ENCODE measurements around the gene PRICKLE4.
"Not testable (repeated sequence)": the region's sequence is repeated elsewhere in the genome, so short reads cannot be mapped to it uniquely, and the experiment has no call there.

Gene PRICKLE4

DNA sequence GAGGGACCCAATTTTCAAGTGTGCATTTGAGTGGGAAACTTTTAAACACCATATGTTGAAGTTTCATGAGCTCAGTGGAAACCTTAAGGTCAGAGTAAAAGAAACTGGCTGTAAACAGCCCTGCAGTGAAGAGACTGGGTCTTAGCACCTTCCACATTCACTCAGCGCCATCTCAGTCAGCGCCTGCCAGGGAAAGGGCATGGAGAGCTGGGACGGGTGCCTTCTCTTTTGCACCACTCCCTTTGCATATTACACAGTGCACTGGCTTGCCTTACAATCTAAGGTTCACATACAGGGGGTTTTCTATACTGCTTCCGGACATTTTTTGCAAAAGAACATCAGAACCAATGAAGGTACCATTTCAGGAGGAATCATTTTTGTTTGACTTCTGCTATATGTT is 11.4 kb downstream of the PRICKLE4 start:
- no peak for DNase-seq (ENCODE audit: low read depth in 1 of 2, low spot score in 1 of 2)

DNA sequence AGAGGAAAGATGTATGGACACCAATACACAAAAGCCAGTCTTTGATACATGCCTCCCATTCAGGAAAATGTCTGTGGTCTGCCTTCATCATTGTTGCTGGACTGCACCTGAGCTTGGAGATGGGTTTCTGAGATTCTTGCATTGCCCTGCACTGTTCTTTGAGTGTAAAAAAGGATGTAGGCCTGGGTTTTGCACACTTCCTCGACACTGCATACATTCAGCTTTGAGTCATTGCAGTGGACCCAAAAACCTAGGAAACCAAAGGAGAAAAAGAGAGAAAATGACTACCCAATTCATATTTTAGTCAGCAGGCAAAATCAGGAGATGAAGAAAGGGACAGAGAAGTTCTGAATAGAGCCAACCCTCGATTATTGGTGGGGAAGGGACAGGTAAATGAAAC is 15.9 kb downstream of the PRICKLE4 start:
- DNase-seq (ENCODE audit: low read depth in 1 of 2, low spot score in 1 of 2), result no peak

DNA sequence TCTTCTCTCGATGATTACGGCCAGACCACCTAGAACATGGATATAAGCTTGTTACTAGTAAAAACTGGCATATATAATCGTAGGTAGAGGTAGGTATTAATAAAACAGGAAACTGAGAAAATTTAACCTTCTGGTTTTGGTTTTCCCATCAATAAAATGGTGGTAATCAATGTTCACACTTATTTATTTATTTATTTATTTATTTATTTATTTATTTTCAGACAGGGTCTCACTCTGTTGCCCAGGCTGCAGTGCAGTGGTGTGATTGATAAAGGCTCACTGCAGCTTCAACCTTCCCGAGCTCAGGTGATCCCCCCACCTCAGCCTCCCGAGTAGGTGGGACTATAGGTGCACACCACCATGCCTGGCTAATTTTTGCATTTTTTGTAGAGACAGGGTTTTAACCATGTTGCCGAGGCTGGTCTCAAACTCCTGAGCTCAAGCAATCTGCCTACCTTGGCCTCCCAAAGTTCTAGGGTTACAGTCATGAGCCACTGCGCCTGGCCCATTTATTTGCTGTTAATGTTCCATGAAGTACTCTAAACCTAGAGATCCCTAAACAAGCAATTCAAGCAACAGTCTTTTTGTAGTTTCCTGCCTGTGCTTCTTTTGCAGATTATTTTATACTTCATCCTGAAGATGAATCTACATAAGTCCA is 18.4 kb downstream of the PRICKLE4 start:
- DNase-seq (ENCODE audit: low read depth in 1 of 2, low spot score in 1 of 2), result no peak

DNA sequence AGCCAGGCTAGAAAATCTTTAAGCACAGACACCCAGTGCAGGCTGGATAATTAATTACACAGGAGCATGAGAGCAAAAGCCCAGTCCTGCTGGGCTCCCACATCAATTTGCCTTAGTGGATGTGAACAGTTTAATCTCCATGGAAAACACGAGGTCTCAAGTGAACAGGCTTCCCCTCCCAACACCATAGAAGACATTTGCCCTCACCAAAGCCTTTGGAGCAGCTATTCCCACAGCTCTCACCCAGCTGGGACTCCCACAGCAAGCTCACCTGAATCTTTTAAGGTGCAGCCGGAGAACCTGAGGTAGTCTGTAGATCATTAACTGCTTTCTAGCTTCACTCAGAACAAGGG is 19.0 kb downstream of the PRICKLE4 start:
- no peak for DNase-seq (ENCODE audit: low read depth in 1 of 2, low spot score in 1 of 2)

DNA sequence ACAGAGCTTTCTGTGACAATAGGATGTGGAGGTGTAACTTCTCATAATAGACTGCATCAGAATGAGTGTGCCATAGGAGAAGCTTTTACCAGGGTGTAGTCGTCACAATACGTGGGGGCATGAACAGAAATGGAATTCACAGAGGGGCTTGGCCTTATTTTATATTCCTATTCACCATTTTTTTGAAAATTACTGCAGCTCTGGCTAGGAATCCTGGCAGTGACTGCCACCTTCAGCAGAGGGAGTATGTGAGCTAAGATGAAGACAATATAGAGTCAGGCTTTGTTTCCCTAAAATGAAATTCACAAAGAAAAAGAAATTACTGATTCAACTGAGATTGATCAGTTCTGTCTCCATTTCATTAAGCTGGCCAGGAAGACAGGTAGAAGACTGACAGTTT is 20.8 kb downstream of the PRICKLE4 start:
- no peak for DNase-seq (ENCODE audit: low read depth in 1 of 2, low spot score in 1 of 2)

DNA sequence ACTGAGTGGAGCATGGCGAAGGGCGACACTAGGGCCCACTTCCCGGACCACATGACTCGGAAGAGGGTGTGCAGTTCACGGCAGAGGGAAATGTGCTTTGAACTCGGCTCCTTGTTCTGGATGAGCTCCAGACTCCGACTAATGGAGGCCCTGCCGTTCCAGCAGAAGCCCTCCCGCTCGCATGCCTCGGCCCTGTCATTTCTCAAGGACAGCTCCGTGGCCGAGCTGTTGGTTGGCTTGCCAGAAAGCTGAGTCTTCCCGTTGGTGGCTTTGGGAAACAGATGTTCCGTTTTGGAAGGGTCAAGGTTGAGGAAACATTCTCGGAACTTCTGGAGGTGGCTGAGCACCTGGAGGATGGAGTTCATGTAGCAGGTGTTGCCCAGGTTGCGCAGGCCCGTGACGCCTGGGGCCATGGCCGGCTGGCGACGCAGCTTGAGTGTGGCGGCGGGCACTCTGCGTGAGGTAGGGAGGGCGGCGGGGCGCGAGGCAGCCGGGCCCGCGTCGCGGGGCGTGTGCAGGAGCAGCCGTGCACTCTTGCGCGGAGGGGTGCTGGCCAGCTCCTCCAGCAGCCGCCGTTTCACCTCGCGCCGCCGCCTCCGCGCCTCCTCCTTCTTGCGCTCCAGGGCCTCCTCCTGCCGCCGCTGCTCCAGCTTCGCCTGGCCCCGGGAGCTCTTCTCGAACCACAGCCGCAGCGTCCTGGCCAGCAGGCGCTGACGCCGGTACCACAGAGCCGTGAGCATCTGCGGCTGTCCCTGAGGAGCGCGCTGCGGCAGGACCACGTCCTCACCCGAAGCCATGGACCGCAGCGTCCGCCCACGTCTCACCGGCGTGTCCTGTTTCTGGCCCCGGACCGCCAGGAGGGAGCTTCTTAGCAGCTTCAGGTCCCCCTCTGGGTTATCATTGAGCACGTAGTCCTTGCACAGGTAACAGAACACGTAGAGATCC is 25.5 kb downstream of the PRICKLE4 start:
- no peak for DNase-seq (ENCODE audit: low read depth in 1 of 2, low spot score in 1 of 2)

DNA sequence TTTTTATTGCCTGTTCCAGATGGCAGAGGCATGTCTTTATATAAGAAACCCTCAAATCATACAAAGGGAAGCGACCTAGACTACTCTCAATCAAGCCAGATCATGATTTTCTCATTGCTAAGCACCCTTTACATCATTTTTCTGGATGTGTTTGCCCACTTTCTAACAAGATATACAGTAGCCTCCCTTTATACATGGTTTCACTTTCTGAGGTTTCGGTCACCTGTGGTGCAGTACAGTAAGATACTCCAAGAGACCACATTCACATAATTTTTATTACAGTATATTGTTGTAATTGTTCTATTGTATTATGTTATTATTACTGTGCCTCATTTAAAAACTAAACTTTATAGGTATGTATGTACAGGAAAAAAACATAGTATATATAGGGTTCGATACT is 30.5 kb downstream of the PRICKLE4 start:
- no peak for DNase-seq (ENCODE audit: low read depth in 1 of 2, low spot score in 1 of 2)

DNA sequence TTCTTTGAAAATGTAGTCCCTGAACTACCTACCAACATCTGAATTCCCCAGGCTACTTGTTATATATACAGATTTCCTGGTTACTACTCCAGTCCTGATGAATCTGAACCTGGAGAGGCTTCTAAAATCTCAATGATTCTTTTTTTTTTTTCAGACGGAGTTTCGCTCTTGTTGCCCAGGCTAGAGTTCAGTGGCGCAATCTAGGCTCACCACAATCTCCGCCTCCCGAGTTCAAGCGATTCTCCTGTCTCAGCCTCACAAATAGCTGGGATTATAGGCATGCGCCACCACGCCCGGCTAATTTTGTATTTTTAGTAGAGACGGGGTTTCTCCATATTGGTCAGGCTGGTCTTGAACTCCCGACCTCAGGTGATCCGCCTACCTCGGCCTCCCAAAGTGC is 31.4 kb downstream of the PRICKLE4 start:
- DNase-seq (ENCODE audit: low read depth in 1 of 2, low spot score in 1 of 2), result not testable (repeated sequence)

DNA sequence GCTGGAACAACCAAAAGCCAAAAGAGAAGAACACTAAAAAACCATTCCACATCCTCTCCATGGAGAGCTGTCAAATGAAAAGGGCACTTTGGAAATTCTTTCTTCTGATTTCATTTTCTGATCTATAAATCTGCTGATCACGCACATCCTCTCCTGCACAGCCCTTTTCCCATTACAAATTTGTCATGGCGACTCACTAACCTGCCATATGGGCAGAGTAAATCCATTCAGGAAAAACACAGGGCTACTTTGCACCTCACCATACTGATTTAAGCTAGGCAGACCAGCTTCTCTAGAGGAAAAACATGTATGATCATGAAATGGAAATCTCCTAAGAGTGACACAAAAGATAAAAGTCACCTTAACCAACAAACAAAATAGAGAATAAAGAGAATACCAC is 32.9 kb downstream of the PRICKLE4 start:
- no peak for DNase-seq (ENCODE audit: low read depth in 1 of 2, low spot score in 1 of 2)

DNA sequence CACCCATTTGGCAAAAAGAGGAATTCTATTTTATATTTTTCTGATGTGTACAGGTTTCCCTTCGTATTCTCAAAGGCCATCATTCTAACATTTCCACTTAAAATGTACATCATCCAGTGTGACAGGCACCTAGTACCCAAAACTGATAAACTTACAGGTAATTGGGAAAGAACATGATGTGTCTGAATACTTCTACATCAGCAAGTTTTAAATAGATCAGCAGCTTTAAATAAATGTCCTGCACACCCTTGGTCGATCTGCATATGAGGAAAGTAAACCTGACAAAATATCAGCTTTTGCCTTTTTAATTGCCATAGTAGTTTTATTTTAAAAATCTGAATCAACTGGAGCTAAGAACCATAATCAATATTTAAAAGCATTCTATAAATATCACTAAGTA is 33.4 kb downstream of the PRICKLE4 start:
- no peak for DNase-seq (ENCODE audit: low read depth in 1 of 2, low spot score in 1 of 2)

DNA sequence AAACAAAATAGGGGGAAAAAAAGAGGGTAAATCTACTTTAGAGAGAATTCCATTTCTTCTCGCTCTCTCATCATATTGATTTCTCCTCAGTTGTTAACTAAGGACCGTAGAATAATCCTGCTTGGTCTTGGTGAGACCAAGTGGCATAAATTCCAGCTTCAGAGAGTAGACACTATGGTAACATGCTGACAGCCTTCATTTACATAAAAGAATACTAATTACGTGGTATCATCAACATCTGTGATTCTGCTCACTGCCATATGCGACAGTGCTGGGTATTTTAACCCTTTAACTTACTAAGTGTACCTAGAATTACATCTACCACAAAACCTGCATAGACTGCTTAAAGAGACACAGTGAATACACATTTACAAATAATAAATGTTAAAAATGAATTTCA is 34.0 kb downstream of the PRICKLE4 start:
- DNase-seq (ENCODE audit: low read depth in 1 of 2, low spot score in 1 of 2), result no peak

DNA sequence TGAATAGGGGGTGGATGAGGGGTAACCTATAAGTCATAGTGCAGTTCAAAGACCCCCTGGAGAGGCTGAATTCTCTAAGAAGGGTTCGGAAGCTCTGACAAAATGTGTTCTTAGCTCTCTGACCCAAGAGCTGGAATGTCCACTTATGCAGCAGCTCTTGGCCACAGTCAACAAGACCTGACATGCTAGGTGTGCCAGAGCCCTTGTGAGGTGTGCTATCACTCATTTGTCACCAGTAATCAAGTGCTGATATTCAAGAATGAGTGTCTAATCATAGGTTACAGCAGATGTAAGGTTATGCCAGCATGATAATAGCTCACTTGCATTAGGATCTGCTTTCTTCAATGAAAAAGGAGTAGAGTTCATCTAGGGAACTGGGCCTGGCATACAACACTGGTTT is 35.0 kb downstream of the PRICKLE4 start:
- no peak for DNase-seq (ENCODE audit: low read depth in 1 of 2, low spot score in 1 of 2)

DNA sequence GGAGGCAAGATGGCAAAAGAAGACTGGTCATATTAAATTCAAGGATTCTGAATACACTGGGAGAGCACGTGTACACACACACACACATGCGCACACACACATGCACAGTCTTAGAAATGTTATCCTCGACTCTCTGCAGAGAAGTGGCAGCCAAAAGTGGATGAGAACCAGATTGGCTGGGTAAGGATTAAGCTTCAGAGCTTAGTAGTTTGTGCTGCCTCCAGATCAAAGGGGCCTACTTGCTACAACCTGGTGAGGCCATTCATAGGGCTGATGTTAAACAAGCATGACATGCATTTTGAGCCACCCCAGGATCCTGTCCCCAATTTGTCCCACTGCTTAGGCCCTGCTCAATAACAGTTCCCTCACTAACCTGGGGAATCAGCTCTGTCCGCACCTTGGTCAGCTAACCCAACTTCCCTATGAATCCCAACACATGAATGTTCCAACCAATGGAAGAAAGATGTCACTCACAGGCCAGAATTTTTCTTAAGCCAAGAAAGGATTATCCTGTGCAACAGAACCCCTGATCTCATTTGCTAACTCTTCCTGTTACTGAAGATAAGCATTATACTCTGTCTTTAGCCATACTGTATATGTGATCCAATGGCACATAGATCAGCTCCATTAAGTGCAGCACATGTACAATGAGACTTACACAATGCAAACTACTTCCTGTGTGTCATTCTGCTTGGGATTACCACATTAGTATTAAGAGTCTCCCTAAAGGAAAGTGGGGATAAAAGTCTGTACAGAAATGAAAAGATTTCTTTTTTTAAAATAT is 37.9 kb downstream of the PRICKLE4 start:
- DNase-seq (ENCODE audit: low read depth in 1 of 2, low spot score in 1 of 2), result no peak

DNA sequence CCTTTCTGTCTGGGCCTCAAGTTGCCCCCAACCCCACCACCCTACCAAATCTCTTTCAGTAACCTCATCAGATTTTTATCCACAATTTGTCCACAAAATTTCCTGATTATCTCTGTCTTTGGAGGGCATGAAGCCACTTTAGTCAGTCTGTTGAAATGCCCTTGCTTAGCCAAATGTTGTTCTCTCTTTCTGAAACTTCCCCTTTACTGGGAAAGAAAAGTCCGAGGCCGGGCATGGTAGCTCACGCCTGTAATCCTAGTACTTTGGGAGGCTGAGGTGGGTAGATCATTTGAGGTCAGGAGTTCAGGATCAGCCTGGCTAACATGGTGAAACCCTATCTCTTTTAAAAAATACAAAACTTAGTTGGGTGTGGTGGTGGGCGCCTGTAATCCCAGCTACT is 40.7 kb downstream of the PRICKLE4 start:
- no peak for DNase-seq (ENCODE audit: low read depth in 1 of 2, low spot score in 1 of 2)

DNA sequence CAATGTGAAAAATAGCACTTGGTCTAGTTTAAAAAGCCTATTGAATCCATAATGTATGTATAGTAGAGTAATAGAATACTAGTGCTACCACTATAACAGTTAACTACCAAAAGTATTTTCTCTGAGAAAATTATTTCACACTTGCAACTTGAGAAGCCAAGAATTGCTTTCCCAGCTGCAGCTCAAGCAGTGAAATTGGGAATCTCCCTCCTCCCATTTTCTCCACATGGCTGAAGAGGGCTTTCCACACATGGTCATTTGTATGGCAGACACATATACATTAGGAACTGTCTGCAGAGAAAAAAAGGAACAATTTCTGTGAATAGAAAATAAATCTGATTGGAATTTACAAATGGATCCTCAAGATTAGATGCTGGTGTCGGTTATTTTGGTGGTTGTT is 41.4 kb downstream of the PRICKLE4 start:
- DNase-seq (ENCODE audit: low read depth in 1 of 2, low spot score in 1 of 2), result no peak

DNA sequence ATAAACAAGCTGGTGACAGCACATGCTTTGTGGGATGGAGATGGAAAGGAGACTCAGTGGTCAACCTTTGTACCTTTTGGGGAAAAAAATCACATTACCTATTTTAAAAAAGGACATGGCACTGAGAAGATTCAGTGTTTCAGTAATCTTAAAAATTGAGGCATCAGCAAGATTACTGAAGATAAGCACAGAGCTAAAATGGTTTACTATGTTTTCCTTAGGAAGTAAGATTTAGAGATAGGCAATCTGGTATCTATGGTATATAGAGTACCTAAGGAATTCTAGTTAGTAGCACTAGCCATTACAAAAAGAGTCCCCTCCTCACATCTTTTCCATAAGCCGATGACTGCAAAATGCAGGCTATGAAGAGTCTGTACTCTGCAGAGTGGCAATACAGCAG is 42.6 kb downstream of the PRICKLE4 start:
- no peak for DNase-seq (ENCODE audit: low read depth in 1 of 2, low spot score in 1 of 2)

DNA sequence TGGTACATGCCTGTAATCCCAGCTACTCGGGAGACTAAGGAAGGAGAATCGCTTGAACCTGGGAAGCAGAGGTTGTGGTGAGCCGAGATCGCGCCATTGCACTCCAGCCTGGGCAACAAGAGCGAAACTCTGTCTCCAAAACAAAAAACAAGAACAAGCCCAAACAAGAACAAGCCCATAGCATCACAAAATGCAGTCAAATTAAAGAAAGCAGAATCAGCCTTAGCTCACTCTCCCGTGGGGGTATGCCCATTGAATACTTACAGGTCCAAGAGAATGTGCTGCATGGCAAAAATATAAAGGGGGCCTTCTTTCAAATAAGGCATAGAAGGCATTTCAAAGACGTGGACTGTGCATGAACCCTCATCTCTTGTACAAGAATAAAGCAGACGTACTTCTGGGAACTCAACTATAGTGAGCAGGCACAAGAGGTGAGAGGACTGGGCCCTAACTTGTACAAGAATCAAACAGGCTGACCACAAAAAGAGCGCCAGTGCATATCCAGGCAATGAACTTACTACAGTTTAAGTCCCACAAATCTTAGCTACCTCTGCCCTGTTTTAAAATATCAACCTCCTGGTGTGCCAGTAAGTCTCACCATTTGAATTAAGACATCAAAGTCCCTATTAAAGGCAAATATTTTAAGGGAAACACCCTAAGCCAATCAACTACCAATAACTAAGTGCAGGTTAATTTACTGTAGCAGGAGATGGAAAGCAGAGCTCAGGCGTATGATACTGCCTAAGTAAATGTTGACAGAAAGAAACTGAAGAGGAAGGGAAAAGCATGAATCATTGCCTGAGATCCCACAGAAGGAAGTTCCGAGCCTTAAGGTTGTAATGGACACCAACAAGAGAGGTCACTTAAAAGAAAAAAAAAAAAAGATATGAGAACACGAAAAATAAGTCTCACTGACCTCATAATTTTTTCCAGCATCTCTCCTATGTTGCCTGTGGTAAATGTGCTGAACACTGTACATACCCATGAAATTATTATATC is 44.3 kb downstream of the PRICKLE4 start:
- no peak for DNase-seq (ENCODE audit: low read depth in 1 of 2, low spot score in 1 of 2)

DNA sequence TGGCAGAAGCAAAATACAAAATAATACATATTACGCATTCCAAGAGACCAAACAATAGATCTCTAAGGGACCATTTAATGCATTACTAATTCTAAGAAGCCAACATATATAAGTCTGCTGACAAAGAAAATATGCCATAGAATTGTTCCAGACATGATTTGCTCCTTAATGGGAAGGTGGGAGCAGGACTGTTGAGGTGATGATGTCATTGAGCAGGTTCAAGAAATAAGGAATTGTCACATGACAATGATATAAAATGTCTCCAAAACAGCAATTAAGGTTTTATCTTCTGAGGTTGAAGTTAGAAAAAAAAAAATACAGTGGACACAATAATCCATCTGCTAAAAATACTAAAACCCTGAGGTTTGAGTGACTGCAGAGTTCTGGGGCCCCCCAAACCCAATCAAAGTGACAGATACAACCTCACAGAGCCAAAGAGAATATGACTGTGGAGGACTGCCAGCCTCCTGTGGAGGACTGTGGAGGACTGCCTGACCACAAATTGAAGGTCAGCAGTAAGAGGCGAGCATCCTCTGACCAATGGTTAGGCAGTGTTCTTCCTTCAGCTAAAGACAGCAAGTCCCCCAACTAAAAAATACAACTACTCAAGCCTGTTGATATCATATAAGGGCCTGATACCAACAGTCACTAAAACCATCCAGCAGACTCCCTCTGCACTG is 45.9 kb downstream of the PRICKLE4 start:
- DNase-seq (ENCODE audit: low read depth in 1 of 2, low spot score in 1 of 2), result no peak

DNA sequence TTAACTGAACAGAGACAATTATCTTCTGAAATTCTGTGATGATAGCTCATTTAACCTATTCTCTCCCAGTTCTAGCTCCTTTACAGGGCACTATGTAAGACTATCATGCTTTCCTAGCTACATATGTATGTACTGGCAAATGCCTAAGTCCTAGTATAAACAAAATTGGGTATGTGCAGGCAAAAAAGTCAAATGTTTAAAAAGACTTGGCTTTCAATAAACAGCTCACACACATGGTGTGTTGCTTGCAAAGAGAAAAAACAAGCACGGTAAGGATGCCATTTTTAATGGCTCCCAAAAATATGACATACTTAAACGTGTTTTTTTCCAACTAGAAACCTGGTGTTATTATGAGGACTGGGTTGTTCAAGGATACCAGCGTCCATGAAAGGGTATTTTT is 51.7 kb downstream of the PRICKLE4 start:
- DNase-seq (ENCODE audit: low read depth in 1 of 2, low spot score in 1 of 2), result no peak

DNA sequence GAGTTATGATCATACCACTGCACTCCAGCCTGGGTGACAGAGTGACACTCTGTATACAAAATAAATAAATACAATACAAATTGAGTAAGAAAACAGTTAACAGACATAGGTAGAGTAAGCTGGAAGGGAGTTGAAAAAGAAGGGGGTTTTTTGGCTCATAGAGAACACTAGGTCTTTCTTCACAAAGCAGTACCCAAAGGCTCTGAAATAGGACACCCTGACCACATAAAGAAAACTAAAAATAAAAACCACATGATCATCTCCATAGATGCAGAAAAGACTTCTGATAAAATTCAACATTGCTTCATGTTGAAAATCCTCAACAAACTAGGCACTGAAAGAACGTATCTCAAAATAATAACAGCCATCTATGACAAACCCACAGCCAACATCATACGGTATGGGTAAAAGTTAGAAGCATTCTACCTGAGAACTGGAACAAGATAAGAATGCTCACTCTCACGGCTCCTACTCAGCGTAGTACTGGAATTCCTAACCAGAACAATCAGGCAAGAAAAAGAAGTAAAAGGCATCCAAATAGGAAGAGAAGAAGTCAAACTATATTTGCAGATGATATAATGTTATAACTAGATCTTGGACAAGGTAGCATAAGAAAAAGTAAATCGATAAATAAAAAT is 55.6 kb downstream of the PRICKLE4 start:
- DNase-seq (ENCODE audit: low read depth in 1 of 2, low spot score in 1 of 2), result no peak
